ENCODE results near the gene HGF. TPM values are rescaled to one million over a fixed set of nuclear protein-coding genes. Genes with fewer than 3 reads are reported as not detected.
"Not testable (repeated sequence)": the region's sequence is repeated elsewhere in the genome, so short reads cannot be mapped to it uniquely, and the experiment has no call there.

Gene HGF
- total RNA-seq, 4 donors from 2014 or later, result 5.0 to 13.4 (median 5.6) TPM

DNA sequence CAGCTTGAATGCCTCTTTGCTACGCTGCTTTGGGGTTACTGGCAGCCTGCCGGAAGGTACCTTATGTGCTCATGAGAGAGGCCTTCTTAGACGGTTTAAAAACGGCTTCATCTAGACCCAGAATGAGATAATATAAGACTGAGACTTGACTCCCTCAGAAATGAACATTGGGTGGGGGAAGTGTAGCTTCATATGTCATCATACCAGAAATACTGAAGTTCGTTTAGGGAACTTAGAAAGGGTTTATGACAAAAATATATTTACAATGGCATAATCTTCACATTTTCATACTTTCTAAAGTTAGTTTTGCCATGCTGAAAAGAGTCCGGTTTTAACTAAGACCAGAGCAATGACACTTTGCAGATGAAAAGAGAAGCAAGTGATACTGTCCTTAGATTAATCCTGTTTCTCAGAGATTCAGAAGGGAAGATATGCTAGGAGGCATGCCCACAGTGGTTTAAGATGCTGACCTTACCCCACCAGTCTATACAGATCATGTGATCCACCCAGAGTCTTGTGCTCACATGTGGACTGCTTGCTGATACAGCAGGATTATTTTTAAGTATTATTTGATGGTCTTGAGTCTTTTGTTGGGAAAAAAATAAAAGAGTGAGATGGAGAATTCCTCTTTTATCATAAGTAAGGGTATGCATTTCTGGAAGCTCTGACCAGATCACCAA, 40.8 kb upstream of the HGF start:
- intact Hi-C loops (cut with DNase I), result no loop called here
- TF ChIP-seq, protein P1, sequence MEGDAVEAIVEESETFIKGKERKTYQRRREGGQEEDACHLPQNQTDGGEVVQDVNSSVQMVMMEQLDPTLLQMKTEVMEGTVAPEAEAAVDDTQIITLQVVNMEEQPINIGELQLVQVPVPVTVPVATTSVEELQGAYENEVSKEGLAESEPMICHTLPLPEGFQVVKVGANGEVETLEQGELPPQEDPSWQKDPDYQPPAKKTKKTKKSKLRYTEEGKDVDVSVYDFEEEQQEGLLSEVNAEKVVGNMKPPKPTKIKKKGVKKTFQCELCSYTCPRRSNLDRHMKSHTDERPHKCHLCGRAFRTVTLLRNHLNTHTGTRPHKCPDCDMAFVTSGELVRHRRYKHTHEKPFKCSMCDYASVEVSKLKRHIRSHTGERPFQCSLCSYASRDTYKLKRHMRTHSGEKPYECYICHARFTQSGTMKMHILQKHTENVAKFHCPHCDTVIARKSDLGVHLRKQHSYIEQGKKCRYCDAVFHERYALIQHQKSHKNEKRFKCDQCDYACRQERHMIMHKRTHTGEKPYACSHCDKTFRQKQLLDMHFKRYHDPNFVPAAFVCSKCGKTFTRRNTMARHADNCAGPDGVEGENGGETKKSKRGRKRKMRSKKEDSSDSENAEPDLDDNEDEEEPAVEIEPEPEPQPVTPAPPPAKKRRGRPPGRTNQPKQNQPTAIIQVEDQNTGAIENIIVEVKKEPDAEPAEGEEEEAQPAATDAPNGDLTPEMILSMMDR (IDR thresholded peaks at IDR 0.05), result no peak
- no peak for TF ChIP-seq POLR2AphosphoS5 (IDR thresholded peaks at IDR 0.05)
- Histone ChIP-seq H3K36me3 (no peaks in the 10 kb centered on the region), H3K4me3 (no peak overlapping the region), H3K4me1 (no peaks in the 10 kb centered on the region), H3K9me3 (no peaks in the 10 kb centered on the region), H3K27me3 (no peaks in the 10 kb centered on the region), H3K27ac (replicated peaks in 1 of 4) (peak overlapping the region in 1 of 4 donors; percentile 18)
- no peak for DNase-seq (ENCODE audit: extremely low spot score)
- WGBS, result 48% methylated on average over 6 of the region's 6 CpGs

DNA sequence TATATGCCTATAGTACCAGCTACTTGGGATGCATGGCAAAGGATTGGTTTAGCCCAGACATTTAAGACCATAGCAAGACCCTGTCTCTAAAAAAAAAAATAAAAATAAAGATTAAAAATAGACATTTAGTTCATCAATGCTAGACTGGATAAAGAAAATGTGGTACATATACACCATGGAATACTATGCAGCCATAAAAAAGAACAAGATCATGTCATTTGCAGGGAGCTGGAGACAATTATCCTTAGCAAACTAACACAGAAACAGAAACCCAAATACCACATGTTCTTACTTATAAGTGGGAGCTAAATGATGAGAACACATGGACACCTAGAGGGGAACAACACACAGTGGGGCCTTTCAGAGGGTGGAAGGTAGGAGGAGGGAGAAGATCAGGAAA, 38.5 kb upstream of the HGF start:
- H3K4me1 ChIP-seq; H3K4me3 ChIP-seq; H3K36me3 ChIP-seq; intact Hi-C loops (cut with DNase I); H3K27ac ChIP-seq (replicated peaks in 1 of 4); DNase-seq (ENCODE audit: extremely low spot score); H3K9me3 ChIP-seq; H3K27me3 ChIP-seq: not testable (repeated sequence)

DNA sequence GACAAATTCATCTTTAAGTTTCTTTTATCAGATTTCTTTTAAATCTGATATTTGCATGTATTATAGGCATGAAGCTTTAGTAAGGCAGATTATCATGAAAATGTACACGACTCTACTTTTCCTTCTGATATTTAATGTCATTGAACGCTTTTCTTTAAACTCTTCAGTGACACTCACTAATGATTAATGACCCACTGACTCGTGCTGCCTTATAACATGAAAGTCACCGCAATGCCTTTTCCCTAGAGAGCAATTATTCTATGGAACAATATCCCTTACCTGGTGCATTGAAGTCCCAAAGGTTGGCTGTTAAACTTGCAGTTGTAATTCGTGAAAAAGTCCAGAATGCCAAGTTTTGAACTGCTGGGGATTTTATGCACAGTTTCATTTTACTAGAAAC, 33.4 kb upstream of the HGF start:
- Histone ChIP-seq H3K4me3 (no peak overlapping the region), H3K27me3 (no peaks in the 10 kb centered on the region), H3K36me3 (no peaks in the 10 kb centered on the region), H3K9me3 (no peaks in the 10 kb centered on the region), H3K4me1 (no peaks in the 10 kb centered on the region), H3K27ac (replicated peaks in 1 of 4) (no peak overlapping the region)
- intact Hi-C loops (cut with DNase I), result no loop called here
- DNase-seq (ENCODE audit: extremely low spot score), result no peak
- TF ChIP-seq POLR2AphosphoS5 (IDR thresholded peaks at IDR 0.05), result no peak
- TF ChIP-seq, protein P1 (IDR thresholded peaks at IDR 0.05), result no peak
- no peak for TF ChIP-seq EP300 (IDR thresholded peaks at IDR 0.05)
- TF ChIP-seq POLR2A (IDR thresholded peaks at IDR 0.05; ENCODE audit: low read depth), result no peak
- 40% methylated on average over 5 of the region's 5 CpGs for WGBS

DNA sequence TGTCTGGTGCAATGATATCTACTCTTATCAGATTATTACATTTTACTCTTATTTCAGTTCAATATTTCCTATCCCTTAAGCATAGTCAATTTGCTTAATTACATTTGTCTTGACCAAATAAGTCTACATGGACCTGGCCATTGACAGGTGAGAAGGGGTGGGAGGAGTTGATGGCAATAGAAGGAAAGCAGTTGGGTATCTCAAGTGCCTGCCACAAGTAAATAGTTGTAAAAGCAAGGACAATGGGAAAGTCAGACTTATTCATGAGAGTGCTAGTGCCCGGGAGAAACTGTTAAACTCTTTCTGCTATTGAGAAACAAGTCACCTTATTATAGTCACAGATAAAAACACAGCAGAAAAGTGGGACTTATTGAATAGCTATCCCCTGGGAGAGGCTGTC, 32.4 kb upstream of the HGF start:
- H3K4me3 ChIP-seq, result no peak overlapping the region
- WGBS, result 0% methylated on average over 1 of the region's 1 CpG
- no peaks in the 10 kb centered on the region for H3K36me3 ChIP-seq
- DNase-seq (ENCODE audit: extremely low spot score), result no peak
- no peaks in the 10 kb centered on the region for H3K9me3 ChIP-seq
- intact Hi-C loops (cut with DNase I), result no loop called here
- TF ChIP-seq POLR2A (IDR thresholded peaks at IDR 0.05; ENCODE audit: low read depth) (no peak), POLR2AphosphoS5 (IDR thresholded peaks at IDR 0.05) (no peak), EP300 (IDR thresholded peaks at IDR 0.05) (no peak)
- TF ChIP-seq, protein P1 (IDR thresholded peaks at IDR 0.05), result no peak
- H3K27ac ChIP-seq (replicated peaks in 1 of 4), result no peak overlapping the region
- H3K27me3 ChIP-seq, result no peaks in the 10 kb centered on the region
- H3K4me1 ChIP-seq, result no peaks in the 10 kb centered on the region

DNA sequence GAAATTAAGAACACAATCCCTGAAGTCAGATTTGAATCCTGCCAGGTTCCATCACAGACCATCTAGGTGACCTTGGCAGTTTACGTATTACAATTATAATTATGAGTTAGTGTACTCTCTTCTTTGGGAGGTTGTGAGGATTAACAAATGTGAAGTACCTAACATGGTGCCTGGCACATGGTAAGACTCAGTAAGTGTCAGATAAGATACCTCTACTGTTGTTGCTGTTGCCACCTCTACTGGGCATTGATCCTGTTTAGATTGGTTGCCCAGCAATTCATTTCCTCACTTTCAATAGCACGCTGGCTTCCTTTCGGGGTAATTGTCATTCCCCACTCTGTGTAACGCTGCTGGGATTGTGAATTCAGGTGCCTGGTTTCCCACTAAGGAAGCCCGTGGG, 31.7 kb upstream of the HGF start:
- Histone ChIP-seq H3K4me3 (no peak overlapping the region), H3K27me3 (no peaks in the 10 kb centered on the region), H3K9me3 (no peaks in the 10 kb centered on the region), H3K36me3 (no peaks in the 10 kb centered on the region), H3K4me1 (no peaks in the 10 kb centered on the region), H3K27ac (replicated peaks in 1 of 4) (no peak overlapping the region)
- DNase-seq (ENCODE audit: extremely low spot score), result no peak
- intact Hi-C loops (cut with DNase I), result no loop called here
- WGBS, result 78% methylated on average over 5 of the region's 5 CpGs
- TF ChIP-seq POLR2A (IDR thresholded peaks at IDR 0.05; ENCODE audit: low read depth), result no peak
- TF ChIP-seq, protein P1 (IDR thresholded peaks at IDR 0.05), result no peak
- no peak for TF ChIP-seq POLR2AphosphoS5 (IDR thresholded peaks at IDR 0.05)
- TF ChIP-seq EP300 (IDR thresholded peaks at IDR 0.05), result no peak
